Osteocyte (in vitro differentiated cells): ENCODE data around the gene SLC22A23. TPM values are rescaled to one million over a fixed set of nuclear protein-coding genes. Genes with fewer than 3 reads are reported as not detected.

Experiments used
- DNase-seq: peaks from one replicate; pipeline ENCODE4 v3.0.0; 2021; ENCODE audit warnings: mixed read lengths; ENCODE audit not compliant: unreplicated experiment; ENCODE audit errors: extremely low spot score
- H3K27ac Mint-ChIP-seq: one replicate; pipeline ENCODE4 v1.8.0; 2021; ENCODE audit warnings: mild to moderate bottlenecking, mixed read lengths; ENCODE audit not compliant: unreplicated experiment
- H3K27me3 Mint-ChIP-seq: one replicate; pipeline ENCODE4 v1.8.0; 2021; ENCODE audit warnings: mixed read lengths; ENCODE audit not compliant: unreplicated experiment
- H3K36me3 Mint-ChIP-seq: one replicate; pipeline ENCODE4 v1.8.0; 2021; ENCODE audit warnings: mixed read lengths; ENCODE audit not compliant: unreplicated experiment
- H3K4me1 Mint-ChIP-seq: one replicate; pipeline ENCODE4 v1.8.0; 2021; ENCODE audit warnings: mixed read lengths; ENCODE audit not compliant: unreplicated experiment
- H3K4me3 Mint-ChIP-seq: one replicate; pipeline ENCODE4 v1.8.0; 2021; ENCODE audit warnings: mild to moderate bottlenecking, moderate library complexity, mixed read lengths; ENCODE audit not compliant: unreplicated experiment
- H3K9me3 Mint-ChIP-seq: one replicate; pipeline ENCODE4 v1.8.0; 2021; ENCODE audit warnings: mixed read lengths; ENCODE audit not compliant: unreplicated experiment
- total RNA-seq: library from RNA; stranded (reverse); gene quantifications from 2 replicates; pipeline ENCODE4 v1.2.1, GENCODE V29; 2021
- TF ChIP-seq, protein P1 (sequence below): fragments of 200-600 bp; sonication (generic); IDR thresholded peaks from 2 replicates; pipeline ENCODE4 v1.5.0; 2021; ENCODE audit warnings: antibody characterized with exemption, mild to moderate bottlenecking, moderate library complexity

SLC22A23 gene
- total RNA-seq, 1 donor from 2014 or later: 10.4 TPM

DNA sequence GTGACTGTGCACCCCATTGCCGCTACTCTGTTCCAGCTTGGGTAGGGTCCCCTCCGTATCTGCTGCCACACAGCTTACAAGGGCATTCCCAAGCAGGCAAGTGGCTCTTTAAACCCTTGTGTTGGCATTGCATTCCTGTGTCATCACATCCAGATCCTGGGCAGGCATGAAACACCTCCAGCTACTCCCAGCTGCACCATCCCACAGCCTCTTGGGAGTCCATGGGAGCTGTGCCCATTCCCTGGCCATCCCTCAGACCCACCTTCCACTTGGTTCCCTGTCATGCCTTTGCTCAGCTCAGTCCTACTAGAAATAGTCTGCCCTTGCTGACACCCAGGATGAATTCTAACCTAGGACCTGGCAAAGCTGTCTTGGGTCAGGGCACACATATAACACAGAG is 110.4 kb downstream of the SLC22A23 start:
- Mint-ChIP-seq H3K27ac (no peak overlapping the region), H3K4me3 (no peak overlapping the region), H3K36me3 (no peaks in the 10 kb centered on the region), H3K27me3 (no peaks in the 10 kb centered on the region), H3K4me1 (peaks cover 40% of the 10 kb centered on the region), H3K9me3 (no peaks in the 10 kb centered on the region)
- TF ChIP-seq, protein P1, sequence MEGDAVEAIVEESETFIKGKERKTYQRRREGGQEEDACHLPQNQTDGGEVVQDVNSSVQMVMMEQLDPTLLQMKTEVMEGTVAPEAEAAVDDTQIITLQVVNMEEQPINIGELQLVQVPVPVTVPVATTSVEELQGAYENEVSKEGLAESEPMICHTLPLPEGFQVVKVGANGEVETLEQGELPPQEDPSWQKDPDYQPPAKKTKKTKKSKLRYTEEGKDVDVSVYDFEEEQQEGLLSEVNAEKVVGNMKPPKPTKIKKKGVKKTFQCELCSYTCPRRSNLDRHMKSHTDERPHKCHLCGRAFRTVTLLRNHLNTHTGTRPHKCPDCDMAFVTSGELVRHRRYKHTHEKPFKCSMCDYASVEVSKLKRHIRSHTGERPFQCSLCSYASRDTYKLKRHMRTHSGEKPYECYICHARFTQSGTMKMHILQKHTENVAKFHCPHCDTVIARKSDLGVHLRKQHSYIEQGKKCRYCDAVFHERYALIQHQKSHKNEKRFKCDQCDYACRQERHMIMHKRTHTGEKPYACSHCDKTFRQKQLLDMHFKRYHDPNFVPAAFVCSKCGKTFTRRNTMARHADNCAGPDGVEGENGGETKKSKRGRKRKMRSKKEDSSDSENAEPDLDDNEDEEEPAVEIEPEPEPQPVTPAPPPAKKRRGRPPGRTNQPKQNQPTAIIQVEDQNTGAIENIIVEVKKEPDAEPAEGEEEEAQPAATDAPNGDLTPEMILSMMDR: no peak
- DNase-seq: no peak

DNA sequence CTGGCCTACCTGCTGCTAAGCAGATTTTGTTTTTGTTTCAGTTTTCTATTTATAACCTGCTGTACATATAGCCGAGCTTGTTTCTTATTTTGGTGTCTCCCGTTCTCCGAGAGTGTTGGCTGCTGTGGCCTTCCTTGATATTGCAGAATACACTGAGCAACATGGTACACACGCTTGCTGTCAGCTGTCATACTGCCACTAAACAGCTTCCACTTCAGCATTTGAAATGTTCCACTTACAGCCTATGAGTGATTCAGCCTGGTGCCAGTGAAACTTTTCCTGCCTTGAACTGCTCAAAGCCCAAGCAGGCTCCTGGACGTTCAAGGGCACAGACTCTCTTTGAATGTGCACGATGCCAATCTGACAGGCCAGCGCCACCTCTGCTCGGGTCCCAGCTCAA is 111.0 kb downstream of the SLC22A23 start:
- Mint-ChIP-seq H3K27ac (no peak overlapping the region), H3K36me3 (no peaks in the 10 kb centered on the region), H3K27me3 (no peaks in the 10 kb centered on the region), H3K9me3 (no peaks in the 10 kb centered on the region), H3K4me3 (no peak overlapping the region), H3K4me1 (peaks cover 40% of the 10 kb centered on the region)
- TF ChIP-seq, protein P1: no peak
- DNase-seq: no peak

DNA sequence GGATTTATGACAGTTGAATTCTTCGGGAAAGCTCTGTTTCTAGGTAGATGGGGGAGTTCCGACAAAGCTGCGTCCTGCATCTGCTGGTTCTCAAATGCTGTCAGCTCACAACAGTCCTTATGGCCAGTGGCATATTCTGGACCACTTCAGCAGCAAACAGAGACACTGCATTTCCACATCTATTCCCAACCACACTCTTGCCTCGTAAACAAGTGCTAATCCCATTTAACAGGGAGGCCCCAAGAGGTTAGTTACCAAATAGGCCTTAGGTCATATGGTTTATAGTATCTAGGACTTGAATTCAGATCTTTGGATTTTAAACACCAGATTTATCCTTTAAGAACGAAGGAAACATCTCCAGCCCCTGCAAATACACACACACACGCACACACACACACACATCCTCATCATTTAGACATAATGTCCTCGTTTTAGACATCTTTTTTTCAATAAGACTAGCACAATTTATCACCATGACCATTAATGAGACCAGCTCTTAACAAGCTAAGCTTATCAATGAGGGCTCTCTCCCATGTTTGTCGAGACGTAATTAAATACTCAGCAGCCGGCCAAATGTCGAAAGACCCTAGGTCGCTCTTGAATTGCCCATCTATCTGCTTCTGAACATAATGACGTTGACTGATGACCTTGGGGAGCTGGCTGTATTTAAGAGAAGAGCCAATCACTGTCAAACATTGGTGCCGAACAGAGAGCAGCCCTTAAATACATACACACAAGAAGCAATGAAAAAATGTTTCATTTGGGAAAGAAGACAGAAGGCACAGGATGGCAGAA is 113.6 kb downstream of the SLC22A23 start:
- H3K27ac Mint-ChIP-seq: no peak overlapping the region
- H3K9me3 Mint-ChIP-seq: no peaks in the 10 kb centered on the region
- no peak overlapping the region for H3K4me3 Mint-ChIP-seq
- no peaks in the 10 kb centered on the region for H3K36me3 Mint-ChIP-seq
- H3K4me1 Mint-ChIP-seq: peaks cover 38% of the 10 kb centered on the region
- TF ChIP-seq, protein P1: no peak
- H3K27me3 Mint-ChIP-seq: no peaks in the 10 kb centered on the region
- no peak for DNase-seq

DNA sequence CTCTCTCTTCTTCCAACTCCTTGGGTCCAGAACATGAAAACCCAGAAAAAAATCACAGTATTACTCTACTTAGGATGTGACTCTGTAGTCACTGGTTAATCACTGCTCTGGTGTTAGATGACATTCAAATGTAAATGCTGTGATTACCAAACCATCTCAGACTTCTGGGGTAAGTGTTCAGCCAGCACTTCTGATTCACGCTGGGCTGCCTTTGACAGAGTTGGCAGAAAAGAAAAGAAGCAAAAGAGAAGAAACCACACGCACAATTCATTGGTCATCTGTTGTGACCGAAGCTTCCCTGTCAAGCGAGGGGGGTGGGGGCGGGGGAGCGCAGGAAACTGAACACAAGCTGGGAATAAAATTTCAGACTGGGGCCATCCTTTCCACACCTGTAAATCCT is 115.4 kb downstream of the SLC22A23 start:
- TF ChIP-seq, protein P1: no peak
- Mint-ChIP-seq H3K27me3 (no peaks in the 10 kb centered on the region), H3K4me1 (peaks cover 48% of the 10 kb centered on the region), H3K36me3 (no peaks in the 10 kb centered on the region), H3K9me3 (no peaks in the 10 kb centered on the region), H3K4me3 (no peak overlapping the region), H3K27ac (peak overlapping the region; percentile 81)
- DNase-seq: no peak

DNA sequence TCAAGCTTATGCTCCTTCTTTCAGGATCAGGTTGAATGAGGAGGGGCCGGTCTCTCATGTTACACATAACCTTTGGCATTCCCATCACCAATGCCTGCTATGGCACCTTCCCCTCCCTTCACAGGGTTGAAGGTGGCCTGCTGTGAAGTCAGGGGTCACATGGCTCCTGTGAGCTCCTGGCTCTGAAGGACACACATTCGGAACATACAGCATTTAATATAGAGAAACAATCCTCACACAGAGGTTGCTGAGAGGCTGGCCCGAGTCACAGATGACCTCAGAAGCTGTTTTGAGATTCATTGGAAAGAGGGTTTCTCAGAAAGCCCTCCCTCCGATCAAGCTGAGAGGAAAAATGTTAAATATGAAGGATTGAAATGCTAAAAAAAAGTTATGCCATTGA is 116.0 kb downstream of the SLC22A23 start:
- H3K27ac Mint-ChIP-seq: peak overlapping the region; percentile 81
- no peak for DNase-seq

More for the DNA sequence above, 116.0 kb downstream of the SLC22A23 start:
- H3K4me1 Mint-ChIP-seq: peaks cover 48% of the 10 kb centered on the region
- no peaks in the 10 kb centered on the region for H3K36me3 Mint-ChIP-seq
- TF ChIP-seq, protein P1: no peak
- H3K27me3 Mint-ChIP-seq: no peaks in the 10 kb centered on the region
- no peaks in the 10 kb centered on the region for H3K9me3 Mint-ChIP-seq
- no peak overlapping the region for H3K4me3 Mint-ChIP-seq
